Measurements from ENCODE around the gene DCC.

DCC gene

GRCh38 chr18:52995875-52996274, 655.9 kb downstream of the DCC start:
- no peaks in the 10 kb centered on the region for H3K79me1 ChIP-seq (replicated peaks; ENCODE audit: low read length, poor library complexity, severe bottlenecking)

GRCh38 chr18:52999633-53000032, 659.6 kb downstream of the DCC start:
- no peak overlapping the region for H3K4me2 ChIP-seq (ENCODE audit: low read length, poor library complexity, severe bottlenecking)
- no peak overlapping the region for H3K9ac ChIP-seq (ENCODE audit: low read length)
- DNase-seq = no peak
- H3K9me3 ChIP-seq (ENCODE audit: control insufficient read depth, low read length) = no peaks in the 10 kb centered on the region
- H3K27me3 ChIP-seq (ENCODE audit: control insufficient read depth in 1 of 2, insufficient read depth in 1 of 2, low read length in 2 of 2) = no peaks in the 10 kb centered on the region
- no peak overlapping the region for H3K4ac ChIP-seq (ENCODE audit: low read depth in 1 of 2, low read length in 2 of 2)
- H2AFZ ChIP-seq (ENCODE audit: low read depth, low read length) = no peak overlapping the region
- no peak overlapping the region for H4K91ac ChIP-seq (ENCODE audit: low read length)
- H3K18ac ChIP-seq (ENCODE audit: low read depth in 1 of 2, low read length in 2 of 2) = no peak overlapping the region
- WGBS = 70% methylated on average over 1 of the region's 2 CpGs
- no peak overlapping the region for H3K27ac ChIP-seq (ENCODE audit: low read length, poor library complexity, severe bottlenecking)
- no peak overlapping the region for H2BK12ac ChIP-seq (ENCODE audit: low read length in 2 of 2)
- no peaks in the 10 kb centered on the region for H3K79me1 ChIP-seq (replicated peaks; ENCODE audit: low read length, poor library complexity, severe bottlenecking)
- no peak overlapping the region for H3K23ac ChIP-seq (ENCODE audit: low read length in 2 of 2)
- no peak overlapping the region for H3K14ac ChIP-seq (ENCODE audit: low read length in 2 of 2)
- H3K4me1 ChIP-seq (ENCODE audit: control insufficient read depth, insufficient read depth, low read depth, low read length) = no peaks in the 10 kb centered on the region
- H2AK5ac ChIP-seq (ENCODE audit: low read length, severe bottlenecking) = no peak overlapping the region
- H3K36me3 ChIP-seq (ENCODE audit: control insufficient read depth in 1 of 2, insufficient read depth in 2 of 2, low read depth in 1 of 2, low read length in 2 of 2) = no peaks in the 10 kb centered on the region
- H2BK5ac ChIP-seq (ENCODE audit: low read depth, low read length, poor library complexity, severe bottlenecking) = no peak overlapping the region
- H4K8ac ChIP-seq (ENCODE audit: low read length) = no peak overlapping the region
- no peak overlapping the region for H2BK120ac ChIP-seq (ENCODE audit: low read depth, low read length)
- no peak overlapping the region for H3K4me3 ChIP-seq (ENCODE audit: insufficient read depth in 1 of 2, low read depth in 1 of 2, low read length in 2 of 2)
- no peak overlapping the region for H2BK15ac ChIP-seq (ENCODE audit: low read depth, poor library complexity, severe bottlenecking)

More at GRCh38 chr18:52995875-52996274, 655.9 kb downstream of the DCC start:
- no peak overlapping the region for H2BK5ac ChIP-seq (ENCODE audit: low read depth, low read length, poor library complexity, severe bottlenecking)
- H3K4me3 ChIP-seq (ENCODE audit: insufficient read depth in 1 of 2, low read depth in 1 of 2, low read length in 2 of 2) = no peak overlapping the region
- no peak overlapping the region for H3K23ac ChIP-seq (ENCODE audit: low read length in 2 of 2)
- no peak overlapping the region for H3K4ac ChIP-seq (ENCODE audit: low read depth in 1 of 2, low read length in 2 of 2)
- no peak overlapping the region for H4K8ac ChIP-seq (ENCODE audit: low read length)
- H3K27me3 ChIP-seq (ENCODE audit: control insufficient read depth in 1 of 2, insufficient read depth in 1 of 2, low read length in 2 of 2) = no peaks in the 10 kb centered on the region
- no peak overlapping the region for H2BK120ac ChIP-seq (ENCODE audit: low read depth, low read length)
- H3K36me3 ChIP-seq (ENCODE audit: control insufficient read depth in 1 of 2, insufficient read depth in 2 of 2, low read depth in 1 of 2, low read length in 2 of 2) = no peaks in the 10 kb centered on the region
- H3K14ac ChIP-seq (ENCODE audit: low read length in 2 of 2) = no peak overlapping the region
- no peak overlapping the region for H3K18ac ChIP-seq (ENCODE audit: low read depth in 1 of 2, low read length in 2 of 2)
- H2AFZ ChIP-seq (ENCODE audit: low read depth, low read length) = no peak overlapping the region
- no peak overlapping the region for H3K27ac ChIP-seq (ENCODE audit: low read length, poor library complexity, severe bottlenecking)
- H3K9ac ChIP-seq (ENCODE audit: low read length) = no peak overlapping the region
- H3K4me1 ChIP-seq (ENCODE audit: control insufficient read depth, insufficient read depth, low read depth, low read length) = no peaks in the 10 kb centered on the region
- no peak overlapping the region for H4K91ac ChIP-seq (ENCODE audit: low read length)
- no peak overlapping the region for H2AK5ac ChIP-seq (ENCODE audit: low read length, severe bottlenecking)
- no peaks in the 10 kb centered on the region for H3K9me3 ChIP-seq (ENCODE audit: control insufficient read depth, low read length)
- H2BK12ac ChIP-seq (ENCODE audit: low read length in 2 of 2) = no peak overlapping the region
- no peak overlapping the region for H2BK15ac ChIP-seq (ENCODE audit: low read depth, poor library complexity, severe bottlenecking)
- no peak overlapping the region for H3K4me2 ChIP-seq (ENCODE audit: low read length, poor library complexity, severe bottlenecking)
- DNase-seq = no peak
- no CpG with 5 or more reads among the region's 4 CpGs for WGBS

- Histone ChIP-seq H2BK120ac (ENCODE audit: low read depth, low read length) (no peak overlapping the region), H3K4me2 (ENCODE audit: low read length, poor library complexity, severe bottlenecking) (no peak overlapping the region), H3K18ac (ENCODE audit: low read depth in 1 of 2, low read length in 2 of 2) (no peak overlapping the region), H4K8ac (ENCODE audit: low read length) (no peak overlapping the region), H2AFZ (ENCODE audit: low read depth, low read length) (no peak overlapping the region), H2AK5ac (ENCODE audit: low read length, severe bottlenecking) (no peak overlapping the region), H3K27me3 (ENCODE audit: control insufficient read depth in 1 of 2, insufficient read depth in 1 of 2, low read length in 2 of 2) (no peaks in the 10 kb centered on the region), H3K9ac (ENCODE audit: low read length) (no peak overlapping the region), H3K4me1 (ENCODE audit: control insufficient read depth, insufficient read depth, low read depth, low read length) (no peaks in the 10 kb centered on the region), H3K14ac (ENCODE audit: low read length in 2 of 2) (no peak overlapping the region), H4K91ac (ENCODE audit: low read length) (no peak overlapping the region), H3K4me3 (ENCODE audit: insufficient read depth in 1 of 2, low read depth in 1 of 2, low read length in 2 of 2) (no peak overlapping the region), H3K79me1 (replicated peaks; ENCODE audit: low read length, poor library complexity, severe bottlenecking) (no peaks in the 10 kb centered on the region), H3K4ac (ENCODE audit: low read depth in 1 of 2, low read length in 2 of 2) (no peak overlapping the region), H2BK5ac (ENCODE audit: low read depth, low read length, poor library complexity, severe bottlenecking) (no peak overlapping the region), H3K27ac (ENCODE audit: low read length, poor library complexity, severe bottlenecking) (no peak overlapping the region), H2BK15ac (ENCODE audit: low read depth, poor library complexity, severe bottlenecking) (no peak overlapping the region), H3K36me3 (ENCODE audit: control insufficient read depth in 1 of 2, insufficient read depth in 2 of 2, low read depth in 1 of 2, low read length in 2 of 2) (no peaks in the 10 kb centered on the region), H3K23ac (ENCODE audit: low read length in 2 of 2) (no peak overlapping the region), H3K9me3 (ENCODE audit: control insufficient read depth, low read length) (no peaks in the 10 kb centered on the region), H2BK12ac (ENCODE audit: low read length in 2 of 2) (no peak overlapping the region)
- no peak for DNase-seq
- 57% methylated on average over 1 of the region's 1 CpG for WGBS
These were observed 664.8 kb downstream of the DCC start for GRCh38 chr18:53004798-53005197.

- H3K9ac ChIP-seq (ENCODE audit: low read length) = no peak overlapping the region
- no peak overlapping the region for H4K8ac ChIP-seq (ENCODE audit: low read length)
- H3K27ac ChIP-seq (ENCODE audit: low read length, poor library complexity, severe bottlenecking) = no peak overlapping the region
- DNase-seq = no peak
- no peaks in the 10 kb centered on the region for H3K4me1 ChIP-seq (ENCODE audit: control insufficient read depth, insufficient read depth, low read depth, low read length)
- H3K4me2 ChIP-seq (ENCODE audit: low read length, poor library complexity, severe bottlenecking) = no peak overlapping the region
- no peak overlapping the region for H3K4ac ChIP-seq (ENCODE audit: low read depth in 1 of 2, low read length in 2 of 2)
- no peak overlapping the region for H2BK15ac ChIP-seq (ENCODE audit: low read depth, poor library complexity, severe bottlenecking)
- H3K79me1 ChIP-seq (replicated peaks; ENCODE audit: low read length, poor library complexity, severe bottlenecking) = no peaks in the 10 kb centered on the region
- H3K23ac ChIP-seq (ENCODE audit: low read length in 2 of 2) = no peak overlapping the region
- no peak overlapping the region for H2BK120ac ChIP-seq (ENCODE audit: low read depth, low read length)
- 30% methylated on average over 2 of the region's 2 CpGs for WGBS
- no peak overlapping the region for H3K4me3 ChIP-seq (ENCODE audit: insufficient read depth in 1 of 2, low read depth in 1 of 2, low read length in 2 of 2)
- H3K18ac ChIP-seq (ENCODE audit: low read depth in 1 of 2, low read length in 2 of 2) = no peak overlapping the region
- no peak overlapping the region for H2AK5ac ChIP-seq (ENCODE audit: low read length, severe bottlenecking)
- H2BK5ac ChIP-seq (ENCODE audit: low read depth, low read length, poor library complexity, severe bottlenecking) = no peak overlapping the region
- no peaks in the 10 kb centered on the region for H3K27me3 ChIP-seq (ENCODE audit: control insufficient read depth in 1 of 2, insufficient read depth in 1 of 2, low read length in 2 of 2)
- H2BK12ac ChIP-seq (ENCODE audit: low read length in 2 of 2) = no peak overlapping the region
- H3K36me3 ChIP-seq (ENCODE audit: control insufficient read depth in 1 of 2, insufficient read depth in 2 of 2, low read depth in 1 of 2, low read length in 2 of 2) = no peaks in the 10 kb centered on the region
- H2AFZ ChIP-seq (ENCODE audit: low read depth, low read length) = no peak overlapping the region
- H3K9me3 ChIP-seq (ENCODE audit: control insufficient read depth, low read length) = no peaks in the 10 kb centered on the region
- H4K91ac ChIP-seq (ENCODE audit: low read length) = no peak overlapping the region
- H3K14ac ChIP-seq (ENCODE audit: low read length in 2 of 2) = no peak overlapping the region
These were observed 678.8 kb downstream of the DCC start for GRCh38 chr18:53018791-53019190.

Data from mesenchymal stem cell (in vitro differentiated cells and primary cell).